Measurements from ENCODE around the gene GATD1.

GATD1 gene

GRCh38 chr11:720642-721246, 56.5 kb downstream of the GATD1 start:
- DNase-seq (ENCODE audit: low read depth): no peak
- no peak overlapping the region for H3K4me3 ChIP-seq (ENCODE audit: control insufficient read depth, low read depth, low read length)
- TF ChIP-seq CTCF (IDR thresholded peaks at IDR 0.05; ENCODE audit: control insufficient read depth, insufficient read depth, low read depth, low read length, missing control alignments): no peak

GRCh38 chr11:720017-720641, 57.2 kb downstream of the GATD1 start:
- DNase-seq (ENCODE audit: low read depth): no peak
- no peak overlapping the region for H3K4me3 ChIP-seq (ENCODE audit: control insufficient read depth, low read depth, low read length)
- TF ChIP-seq CTCF (IDR thresholded peaks at IDR 0.05; ENCODE audit: control insufficient read depth, insufficient read depth, low read depth, low read length, missing control alignments): no peak

GRCh38 chr11:719214-720016, 57.9 kb downstream of the GATD1 start:
- H3K4me3 ChIP-seq (ENCODE audit: control insufficient read depth, low read depth, low read length): no peak overlapping the region
- no peak for DNase-seq (ENCODE audit: low read depth)
- TF ChIP-seq CTCF (IDR thresholded peaks at IDR 0.05; ENCODE audit: control insufficient read depth, insufficient read depth, low read depth, low read length, missing control alignments): no peak
